ENCODE data around the gene OR2H1. TPM values are rescaled to one million over a fixed set of nuclear protein-coding genes. Genes with fewer than 3 reads are reported as not detected.

The OR2H1 gene
- total and polyA plus RNA-seq, 10 donors: not detected

GRCh38 chr6:29466241-29466640 is 9.3 kb downstream of the OR2H1 start:
- H3K27me3 ChIP-seq (replicated peaks in 1 of 7): peaks cover 0 to 11% (median 0%) of the 10 kb centered on the region in 7 donors
- intact Hi-C loops (cut with DNase I; ENCODE audit: low total_unique reads): no loop called here
- H3K4me1 ChIP-seq: no peaks in the 10 kb centered on the region
- DNase-seq: no peak
- H3K27ac ChIP-seq: no peak overlapping the region
- H3K36me3 ChIP-seq: no peaks in the 10 kb centered on the region
- no peak overlapping the region for H3K4me3 ChIP-seq
- WGBS, 5 donors: 29 to 46% (median 44%) methylated on average over 6 of the region's 6 CpGs
- no peak for TF ChIP-seq POLR2A (IDR thresholded peaks at IDR 0.05)
- TF ChIP-seq, protein P1, sequence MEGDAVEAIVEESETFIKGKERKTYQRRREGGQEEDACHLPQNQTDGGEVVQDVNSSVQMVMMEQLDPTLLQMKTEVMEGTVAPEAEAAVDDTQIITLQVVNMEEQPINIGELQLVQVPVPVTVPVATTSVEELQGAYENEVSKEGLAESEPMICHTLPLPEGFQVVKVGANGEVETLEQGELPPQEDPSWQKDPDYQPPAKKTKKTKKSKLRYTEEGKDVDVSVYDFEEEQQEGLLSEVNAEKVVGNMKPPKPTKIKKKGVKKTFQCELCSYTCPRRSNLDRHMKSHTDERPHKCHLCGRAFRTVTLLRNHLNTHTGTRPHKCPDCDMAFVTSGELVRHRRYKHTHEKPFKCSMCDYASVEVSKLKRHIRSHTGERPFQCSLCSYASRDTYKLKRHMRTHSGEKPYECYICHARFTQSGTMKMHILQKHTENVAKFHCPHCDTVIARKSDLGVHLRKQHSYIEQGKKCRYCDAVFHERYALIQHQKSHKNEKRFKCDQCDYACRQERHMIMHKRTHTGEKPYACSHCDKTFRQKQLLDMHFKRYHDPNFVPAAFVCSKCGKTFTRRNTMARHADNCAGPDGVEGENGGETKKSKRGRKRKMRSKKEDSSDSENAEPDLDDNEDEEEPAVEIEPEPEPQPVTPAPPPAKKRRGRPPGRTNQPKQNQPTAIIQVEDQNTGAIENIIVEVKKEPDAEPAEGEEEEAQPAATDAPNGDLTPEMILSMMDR (IDR thresholded peaks at IDR 0.05 in 8 of 11, conservative IDR thresholded peaks at IDR 0.05 in 3 of 11): no peak
- TF ChIP-seq POLR2AphosphoS5 (IDR thresholded peaks at IDR 0.05): no peak
- H3K9me3 ChIP-seq: no peaks in the 10 kb centered on the region

- Histone ChIP-seq H3K27ac (no peak overlapping the region), H3K4me3 (no peak overlapping the region), H3K36me3 (no peaks in the 10 kb centered on the region), H3K4me1 (no peaks in the 10 kb centered on the region), H3K27me3 (replicated peaks in 1 of 7) (no peaks in the 10 kb centered on the region), H3K9me3 (no peaks in the 10 kb centered on the region)
- TF ChIP-seq POLR2A (IDR thresholded peaks at IDR 0.05) (no peak), POLR2AphosphoS5 (IDR thresholded peaks at IDR 0.05) (no peak)
- TF ChIP-seq, protein P1 (IDR thresholded peaks at IDR 0.05 in 8 of 11, conservative IDR thresholded peaks at IDR 0.05 in 3 of 11): no peak
- 60 to 96% (median 91%) methylated on average over 2 of the region's 2 CpGs for WGBS, 5 donors
- intact Hi-C loops (cut with DNase I; ENCODE audit: low total_unique reads): no loop called here
- no peak for DNase-seq
Measured at GRCh38 chr6:29474996-29475395, 18.0 kb downstream of the OR2H1 start.

- WGBS, 5 donors: 71 to 81% (median 78%) methylated on average over 5 of the region's 5 CpGs
- no peak overlapping the region for H3K4me3 ChIP-seq
- H3K4me1 ChIP-seq: no peaks in the 10 kb centered on the region
- H3K27ac ChIP-seq: no peak overlapping the region
- TF ChIP-seq POLR2A (IDR thresholded peaks at IDR 0.05) (no peak), POLR2AphosphoS5 (IDR thresholded peaks at IDR 0.05) (no peak)
- TF ChIP-seq, protein P1 (IDR thresholded peaks at IDR 0.05 in 8 of 11, conservative IDR thresholded peaks at IDR 0.05 in 3 of 11): no peak
- intact Hi-C loops (cut with DNase I; ENCODE audit: low total_unique reads): no loop called here
- H3K36me3 ChIP-seq: no peaks in the 10 kb centered on the region
- DNase-seq: no peak
- H3K27me3 ChIP-seq (replicated peaks in 1 of 7): no peaks in the 10 kb centered on the region
- H3K9me3 ChIP-seq: peaks cover 0 to 6% (median 0%) of the 10 kb centered on the region in 8 donors
Measured at GRCh38 chr6:29477923-29478450, 21.0 kb downstream of the OR2H1 start.

DNA sequence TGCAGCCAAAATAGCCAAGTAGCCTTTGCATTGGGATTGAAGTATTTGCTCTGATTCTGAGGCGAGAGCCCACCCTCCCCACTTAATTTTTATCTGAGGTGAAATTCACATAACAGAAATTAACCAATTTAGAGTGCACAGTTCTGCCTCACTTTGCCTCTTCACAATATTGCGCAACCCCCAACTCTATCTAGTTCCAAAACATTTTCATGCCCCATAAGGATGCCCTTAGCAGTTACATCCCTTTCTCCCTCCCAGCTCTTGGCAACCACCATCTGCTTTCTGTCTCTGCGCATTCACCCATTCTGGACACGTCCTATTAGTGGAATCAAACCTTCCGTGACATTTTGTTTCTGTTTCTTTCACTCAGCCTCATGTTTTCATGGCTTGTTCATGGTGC is 21.8 kb downstream of the OR2H1 start:
- H3K27ac ChIP-seq: no peak overlapping the region
- no peaks in the 10 kb centered on the region for H3K36me3 ChIP-seq
- intact Hi-C loops (cut with DNase I; ENCODE audit: low total_unique reads): no loop called here
- no peak for DNase-seq
- H3K4me1 ChIP-seq: no peaks in the 10 kb centered on the region
- TF ChIP-seq, protein P1 (IDR thresholded peaks at IDR 0.05 in 8 of 11, conservative IDR thresholded peaks at IDR 0.05 in 3 of 11): no peak
- TF ChIP-seq POLR2AphosphoS5 (IDR thresholded peaks at IDR 0.05) (no peak), POLR2A (IDR thresholded peaks at IDR 0.05) (no peak)
- H3K27me3 ChIP-seq (replicated peaks in 1 of 7): no peaks in the 10 kb centered on the region
- H3K4me3 ChIP-seq: no peak overlapping the region
- 66 to 93% (median 84%) methylated on average over 5 of the region's 5 CpGs for WGBS, 5 donors
- H3K9me3 ChIP-seq: peaks cover 0 to 6% (median 0%) of the 10 kb centered on the region in 8 donors

All from spleen (tissue), 11 donors.